Esophagus muscularis mucosa (tissue), 4 donors: Measurements from ENCODE around the gene CDV3. TPM values are rescaled to one million over a fixed set of nuclear protein-coding genes. Genes with fewer than 3 reads are reported as not detected.
A peak's percentile ranks its signal among the peaks of the same experiment; 100 is the strongest.
"Not testable (repeated sequence)": the region's sequence is repeated elsewhere in the genome, so short reads cannot be mapped to it uniquely, and the experiment has no call there.

ENCODE experiments used
- DNase-seq: peaks from one replicate; pipeline ENCODE4 v3.0.0-alpha.2; 2017; ENCODE audit errors: extremely low spot score
- H3K27ac ChIP-seq, 4 donors: fragments of 200-600 bp; sonication (generic); replicated peaks in 1 of 4; 1 replicate in 3 of 4; 2 replicates in 1 of 4; pipeline ENCODE4 v1.5.1; 2016 to 2019; ENCODE audit warnings: mild to moderate bottlenecking in 1 of 4
- H3K27me3 ChIP-seq, 4 donors: fragments of 200-600 bp; sonication (generic); one replicate each; pipeline versions ENCODE4 v1.5.1 to v1.6.0; 2016 to 2019
- H3K36me3 ChIP-seq, 4 donors: fragments of 200-600 bp; sonication (generic); one replicate each; pipeline ENCODE4 v1.5.1; 2016 to 2019
- H3K4me1 ChIP-seq, 4 donors: fragments of 200-600 bp; sonication (generic); one replicate each; pipeline ENCODE4 v1.5.1; 2016 to 2019
- H3K4me3 ChIP-seq, 4 donors: fragments of 200-600 bp; sonication (generic); 1 replicate in 2 of 4; 2 replicates in 2 of 4; pipeline ENCODE4 v1.5.1; 2016 to 2019; ENCODE audit warnings: mild to moderate bottlenecking in 4 of 4, moderate library complexity in 1 of 4
- H3K9me3 ChIP-seq, 4 donors: fragments of 200-600 bp; sonication (generic); 1 replicate in 3 of 4; 2 replicates in 1 of 4; pipeline ENCODE4 v1.5.1; 2016 to 2019
- CTCF ChIP-seq, 3 experiments: fragments of 200-600 bp in 2 of 3; fragments of 450-650 bp in 1 of 3; sonication (generic) in 2 of 3; IDR thresholded peaks; one replicate each; pipeline ENCODE4 v1.5.1; 2017 to 2019; ENCODE audit warnings: antibody characterized with exemption in 3 of 3, mild to moderate bottlenecking in 2 of 3, moderate library complexity in 1 of 3
- EP300 ChIP-seq: sonication (generic); formaldehyde crosslinking; IDR thresholded peaks from one replicate; pipeline ENCODE4 v1.6.1; 2017; ENCODE audit warnings: antibody characterized with exemption
- POLR2A ChIP-seq: fragments of 450-650 bp; IDR thresholded peaks from one replicate; pipeline ENCODE4 v1.6.1; 2017; ENCODE audit warnings: antibody characterized with exemption, moderate library complexity, mild to moderate bottlenecking, low read depth
- POLR2AphosphoS5 ChIP-seq, 2 donors: sonication (generic); formaldehyde crosslinking; IDR thresholded peaks; one replicate each; pipeline ENCODE4 v1.6.1; 2017; ENCODE audit warnings: antibody characterized with exemption in 2 of 2
- WGBS: methylation state at CpG from one replicate; pipeline ENCODE4 v1.1.5; 2018; 5-methylcytosine and 5-hydroxymethylcytosine counted together
- intact Hi-C: fragments of 100-400 bp; cut with DNase I; formaldehyde crosslinking; loops from one replicate; pipeline ENCODE4 v1.15.1; 2023
- total RNA-seq, 4 donors: library from RNA; depleted of rRNA; stranded (reverse); fragments of >200 nt; gene quantifications; one replicate each; pipeline versions ENCODE4 v1.1.0 to v1.2.1, GENCODE V29; 2016

The CDV3 gene
- total RNA-seq, result 100 to 1,000 TPM; 136 to 249 (median 195) TPM

GRCh38 chr3:133573629-133574194 lies at the start of gene CDV3:
TSS of gene CDV3 (plus strand) at chr3:133573686. CDS start at chr3:133574045, 359 bp downstream.
- no peak for DNase-seq
- Histone ChIP-seq H3K27ac (peak within 1 kb of the TSS; percentile 94 to 99 (median 96)), H3K36me3 (peaks cover 5 to 27% (median 18%) of the 10 kb centered on the region in 4 donors), H3K4me1 (peaks cover 63 to 77% (median 73%) of the 10 kb centered on the region in 4 donors), H3K9me3 (no peaks in the 10 kb centered on the region), H3K4me3 (peak within 1 kb of the TSS; percentile 66 to 90 (median 84)), H3K27me3 (no peaks in the 10 kb centered on the region)
- intact Hi-C loops, result loop anchor here (10.0 kb wide), 3 partner anchors 109 to 849 kb away; partner anchors contain the start of gene NPHP3
- 0% methylated on average over 19 of the region's 81 CpGs for WGBS
- TF ChIP-seq POLR2A (peak; percentile 75), EP300 (no peak), POLR2AphosphoS5 (IDR thresholded peaks at IDR 0.05) (peak; percentile 78 to 96), CTCF (IDR thresholded peaks at IDR 0.05) (peak in 1 of 3 experiments; percentile 10)

- H3K27ac ChIP-seq, H3K4me3 ChIP-seq, H3K9me3 ChIP-seq, H3K36me3 ChIP-seq, DNase-seq, intact Hi-C loops, H3K27me3 ChIP-seq, H3K4me1 ChIP-seq: not testable (repeated sequence)
- 77% methylated on average over 3 of the region's 3 CpGs for WGBS
Observed at GRCh38 chr3:133523758-133524157, 49.7 kb upstream of the CDV3 start.

GRCh38 chr3:133525435-133525834 lies 48.1 kb upstream of the CDV3 start:
- intact Hi-C loops, result no loop called here
- H3K36me3 ChIP-seq, result no peaks in the 10 kb centered on the region
- H3K9me3 ChIP-seq, result no peaks in the 10 kb centered on the region
- H3K4me3 ChIP-seq, result no peak overlapping the region
- no peak overlapping the region for H3K27ac ChIP-seq
- no peaks in the 10 kb centered on the region for H3K27me3 ChIP-seq
- H3K4me1 ChIP-seq, result peaks cover 0 to 9% (median 0%) of the 10 kb centered on the region in 4 donors
- no peak for TF ChIP-seq POLR2AphosphoS5 (IDR thresholded peaks at IDR 0.05)
- TF ChIP-seq POLR2A, result no peak
- no peak for TF ChIP-seq CTCF (IDR thresholded peaks at IDR 0.05)
- TF ChIP-seq EP300, result no peak
- no peak for DNase-seq

- Histone ChIP-seq H3K27me3 (no peaks in the 10 kb centered on the region), H3K27ac (no peak overlapping the region), H3K4me1 (peaks cover 0 to 9% (median 0%) of the 10 kb centered on the region in 4 donors), H3K9me3 (no peaks in the 10 kb centered on the region), H3K36me3 (no peaks in the 10 kb centered on the region), H3K4me3 (no peak overlapping the region)
- TF ChIP-seq EP300, result no peak
- TF ChIP-seq POLR2AphosphoS5 (IDR thresholded peaks at IDR 0.05), result no peak
- TF ChIP-seq CTCF (IDR thresholded peaks at IDR 0.05), result no peak
- no peak for TF ChIP-seq POLR2A
- WGBS, result 79% methylated on average over 6 of the region's 6 CpGs
- intact Hi-C loops, result no loop called here
- no peak for DNase-seq
Observed at GRCh38 chr3:133527081-133527715, 46.3 kb upstream of the CDV3 start.

GRCh38 chr3:133529809-133530208 lies 43.7 kb upstream of the CDV3 start:
- TF ChIP-seq POLR2AphosphoS5 (IDR thresholded peaks at IDR 0.05) (no peak), POLR2A (no peak)
- H3K4me1 ChIP-seq, result peaks cover 0 to 7% (median 0%) of the 10 kb centered on the region in 4 donors
- intact Hi-C loops, result no loop called here
- H3K9me3 ChIP-seq, result no peaks in the 10 kb centered on the region
- no peak overlapping the region for H3K4me3 ChIP-seq
- no peak for DNase-seq
- H3K36me3 ChIP-seq, result no peaks in the 10 kb centered on the region
- WGBS, result 96% methylated on average over 2 of the region's 2 CpGs
- no peak overlapping the region for H3K27ac ChIP-seq
- no peaks in the 10 kb centered on the region for H3K27me3 ChIP-seq
